ENCODE data around the gene USP51.
A peak's percentile ranks its signal among the peaks of the same experiment; 100 is the strongest.
"Not testable (repeated sequence)": the region's sequence is repeated elsewhere in the genome, so short reads cannot be mapped to it uniquely, and the experiment has no call there.

The USP51 gene

GRCh38 chrX:55489314-55490009 lies at the start of gene USP51:
TSS of gene USP51 (minus strand) at chrX:55489848. CDS start at chrX:55488939, 909 bp downstream.
- DNase-seq (ENCODE audit: low spot score) = peak; percentile 41

GRCh38 chrX:55524487-55524886 lies 34.8 kb upstream of the USP51 start:
- DNase-seq (ENCODE audit: low spot score) = no peak

- DNase-seq (ENCODE audit: low spot score) = no peak
Observed at GRCh38 chrX:55523356-55523755, 33.7 kb upstream of the USP51 start.

- DNase-seq (ENCODE audit: low spot score) = no peak
Observed at GRCh38 chrX:55522596-55523276, 33.1 kb upstream of the USP51 start.

GRCh38 chrX:55521687-55522086 lies 32.0 kb upstream of the USP51 start:
- DNase-seq (ENCODE audit: low spot score) = no peak

- not testable (repeated sequence) for DNase-seq (ENCODE audit: low spot score)
Observed at GRCh38 chrX:55516794-55517481, 27.3 kb upstream of the USP51 start.

- not testable (repeated sequence) for DNase-seq (ENCODE audit: low spot score)
Observed at GRCh38 chrX:55513045-55513737, 23.5 kb upstream of the USP51 start.

- not testable (repeated sequence) for DNase-seq (ENCODE audit: low spot score)
Observed at GRCh38 chrX:55508410-55509152, 18.9 kb upstream of the USP51 start.

GRCh38 chrX:55507699-55508098 lies 18.1 kb upstream of the USP51 start:
- DNase-seq (ENCODE audit: low spot score) = not testable (repeated sequence)

GRCh38 chrX:55507010-55507409 lies 17.4 kb upstream of the USP51 start:
- DNase-seq (ENCODE audit: low spot score) = not testable (repeated sequence)

- no peak for DNase-seq (ENCODE audit: low spot score)
Observed at GRCh38 chrX:55490974-55491373, 1.3 kb upstream of the USP51 start.

- no peak for DNase-seq (ENCODE audit: low spot score)
Observed at GRCh38 chrX:55490121-55490520, 473 bp upstream of the USP51 start.

- DNase-seq (ENCODE audit: low spot score) = peak; percentile 67
Observed at GRCh38 chrX:55488593-55489313, 895 bp downstream of the USP51 start.

- peak; percentile 58 for DNase-seq (ENCODE audit: low spot score)
Observed at GRCh38 chrX:55488006-55488592, 1.5 kb downstream of the USP51 start.

GRCh38 chrX:55487143-55487542 lies 2.5 kb downstream of the USP51 start:
- no peak for DNase-seq (ENCODE audit: low spot score)

- no peak for DNase-seq (ENCODE audit: low spot score)
Observed at GRCh38 chrX:55486736-55487135, 2.9 kb downstream of the USP51 start.

GRCh38 chrX:55484948-55485347 lies 4.7 kb downstream of the USP51 start:
- DNase-seq (ENCODE audit: low spot score) = no peak

GRCh38 chrX:55480390-55481062 lies 9.1 kb downstream of the USP51 start:
- DNase-seq (ENCODE audit: low spot score) = no peak

GRCh38 chrX:55479956-55480355 lies 9.7 kb downstream of the USP51 start:
- DNase-seq (ENCODE audit: low spot score) = not testable (repeated sequence)

GRCh38 chrX:55465791-55466190 lies 23.9 kb downstream of the USP51 start:
- not testable (repeated sequence) for DNase-seq (ENCODE audit: low spot score)
